GM18505 (cell line): ENCODE results near the gene AHDC1.
"Not testable (repeated sequence)": the region's sequence is repeated elsewhere in the genome, so short reads cannot be mapped to it uniquely, and the experiment has no call there.

ENCODE experiments used
- ATAC-seq: cut with Tn5 transposase; IDR thresholded peaks from one replicate; pipeline ENCODE4 v1.9.1; 2021; ENCODE audit not compliant: unreplicated experiment
- POLR2A ChIP-seq: IDR thresholded peaks from 4 replicates; pipeline ENCODE4 v1.6.1; 2011; ENCODE audit warnings: borderline replicate concordance; ENCODE audit not compliant: insufficient read depth, insufficient read length; ENCODE audit errors: extremely low read depth

The AHDC1 gene

DNA sequence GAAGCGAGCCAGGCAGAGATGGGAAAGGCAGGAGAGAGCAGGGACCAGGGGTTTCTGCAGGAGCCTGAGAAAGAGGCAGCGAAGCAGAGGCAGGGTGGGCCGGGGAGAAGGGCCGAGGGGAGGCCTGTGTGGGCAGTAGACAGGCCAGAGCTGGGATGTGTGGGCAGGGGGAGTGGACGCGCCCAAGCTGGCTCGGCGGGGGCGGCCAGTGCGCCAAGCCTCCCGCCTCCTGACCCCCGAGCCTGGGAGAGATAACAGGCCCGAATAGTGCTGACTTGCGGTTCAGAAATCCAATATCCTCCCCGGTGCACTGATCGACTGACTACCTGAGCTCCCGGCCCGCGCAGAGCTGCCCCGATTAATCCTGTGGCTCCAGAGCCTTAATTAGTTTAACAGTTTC lies 41.9 kb downstream of the AHDC1 start:
- no peak for TF ChIP-seq POLR2A
- ATAC-seq: no peak

DNA sequence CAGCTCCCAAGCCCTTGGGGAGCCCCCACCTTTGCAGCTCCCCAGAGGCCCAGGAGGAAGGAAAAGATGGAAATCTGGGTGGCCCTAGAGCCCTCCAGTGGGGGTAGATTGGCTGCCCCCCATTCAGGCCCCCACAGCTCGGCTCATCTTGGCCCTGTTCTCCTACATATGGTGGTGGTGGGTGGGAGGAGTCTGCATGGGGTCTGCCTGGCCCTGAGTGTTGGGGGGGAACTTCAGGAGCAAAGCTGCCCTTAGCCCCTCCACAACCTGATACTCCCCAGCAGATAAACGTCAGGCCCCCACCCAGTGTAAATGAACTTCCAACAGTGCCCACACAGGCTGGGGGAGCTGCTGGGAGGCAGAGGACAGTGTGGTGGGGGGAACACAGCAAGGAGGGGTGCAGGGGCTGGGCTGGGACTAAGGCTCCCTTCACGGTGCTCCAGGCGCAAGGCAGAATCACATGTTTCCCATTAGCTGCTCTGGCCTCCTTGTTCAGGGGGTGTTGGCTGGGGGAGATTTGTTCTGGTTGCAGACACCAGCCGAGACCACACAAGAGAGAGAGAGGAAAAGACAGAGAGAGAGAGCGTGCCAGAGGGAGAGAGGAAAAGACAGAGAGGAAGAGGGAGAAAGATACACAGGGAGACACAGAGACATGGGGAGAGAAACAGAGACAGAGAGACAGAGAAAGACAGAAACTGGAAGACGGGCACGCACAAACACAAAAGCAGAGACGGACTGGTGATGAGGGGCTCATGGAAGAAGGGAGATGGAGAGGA lies 42.6 kb downstream of the AHDC1 start:
- ATAC-seq: no peak
- TF ChIP-seq POLR2A: no peak

DNA sequence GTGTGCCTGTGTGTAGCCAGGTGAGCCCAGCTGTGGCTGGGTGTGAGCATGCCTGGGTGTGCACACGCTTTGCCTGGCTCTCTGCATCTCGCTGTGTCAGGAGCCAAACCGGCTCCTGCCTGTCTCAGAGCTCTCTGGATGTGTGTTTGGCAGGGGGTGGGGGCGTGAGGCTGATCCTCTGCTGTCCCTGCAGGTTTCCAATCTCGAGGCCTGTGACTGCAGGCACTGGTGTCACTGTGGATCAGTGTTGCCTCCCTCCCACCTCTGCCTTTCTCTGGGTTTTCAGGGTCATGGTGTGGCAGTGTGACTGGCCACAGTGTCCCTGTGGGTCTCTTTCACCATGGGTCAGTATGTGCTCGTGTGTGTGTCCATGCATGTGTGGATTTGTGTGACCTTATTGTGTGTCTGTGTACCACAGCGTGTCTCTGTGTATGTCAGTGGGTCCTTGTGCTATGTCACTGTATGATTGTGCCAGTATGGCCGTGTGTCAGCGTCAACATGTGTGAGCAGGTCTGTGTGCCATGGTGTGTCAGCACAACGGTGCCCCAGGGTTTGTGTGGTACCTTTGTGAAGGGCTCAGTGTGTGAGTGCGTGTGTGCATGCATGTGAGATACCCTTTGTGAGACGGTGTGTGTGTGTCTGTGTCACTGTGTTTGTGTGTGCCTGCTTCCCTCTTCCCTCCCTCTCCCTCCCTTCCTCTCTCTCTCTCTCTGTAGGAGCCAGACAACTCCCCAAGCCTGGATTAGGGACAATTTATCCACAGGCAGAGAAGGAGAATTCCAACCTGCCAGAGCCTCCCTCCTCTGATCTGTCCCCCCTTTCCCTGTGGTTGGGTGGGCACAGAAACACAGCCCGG lies 43.4 kb downstream of the AHDC1 start:
- no peak for ATAC-seq
- no peak for TF ChIP-seq POLR2A

DNA sequence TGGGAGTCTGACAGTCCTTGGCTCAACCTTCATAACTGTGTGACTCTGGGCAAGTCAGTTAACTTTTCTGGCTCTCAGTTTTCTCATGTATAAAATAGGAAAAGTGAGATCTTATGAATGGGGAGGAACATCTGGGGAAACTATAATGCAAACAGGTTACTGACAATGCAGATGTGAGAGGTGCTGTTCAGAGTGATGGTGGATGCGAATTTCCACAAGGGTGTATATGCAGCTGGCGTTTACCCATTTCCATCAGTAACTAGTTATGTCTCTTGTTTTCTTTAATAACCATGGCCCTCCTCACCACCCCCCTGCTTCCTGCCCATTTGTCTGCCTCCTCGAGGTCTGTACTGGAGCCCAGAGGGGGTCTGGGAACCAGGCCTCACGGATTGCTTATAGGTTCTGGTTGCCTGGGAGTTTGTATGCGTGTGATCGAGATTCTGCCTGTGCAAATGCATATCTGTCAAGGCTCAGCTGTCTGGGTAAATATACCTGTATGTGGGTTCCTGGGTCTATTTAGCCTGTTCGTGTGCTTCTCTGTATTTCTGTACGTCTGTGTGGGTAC lies 44.4 kb downstream of the AHDC1 start:
- no peak for TF ChIP-seq POLR2A
- no peak for ATAC-seq

DNA sequence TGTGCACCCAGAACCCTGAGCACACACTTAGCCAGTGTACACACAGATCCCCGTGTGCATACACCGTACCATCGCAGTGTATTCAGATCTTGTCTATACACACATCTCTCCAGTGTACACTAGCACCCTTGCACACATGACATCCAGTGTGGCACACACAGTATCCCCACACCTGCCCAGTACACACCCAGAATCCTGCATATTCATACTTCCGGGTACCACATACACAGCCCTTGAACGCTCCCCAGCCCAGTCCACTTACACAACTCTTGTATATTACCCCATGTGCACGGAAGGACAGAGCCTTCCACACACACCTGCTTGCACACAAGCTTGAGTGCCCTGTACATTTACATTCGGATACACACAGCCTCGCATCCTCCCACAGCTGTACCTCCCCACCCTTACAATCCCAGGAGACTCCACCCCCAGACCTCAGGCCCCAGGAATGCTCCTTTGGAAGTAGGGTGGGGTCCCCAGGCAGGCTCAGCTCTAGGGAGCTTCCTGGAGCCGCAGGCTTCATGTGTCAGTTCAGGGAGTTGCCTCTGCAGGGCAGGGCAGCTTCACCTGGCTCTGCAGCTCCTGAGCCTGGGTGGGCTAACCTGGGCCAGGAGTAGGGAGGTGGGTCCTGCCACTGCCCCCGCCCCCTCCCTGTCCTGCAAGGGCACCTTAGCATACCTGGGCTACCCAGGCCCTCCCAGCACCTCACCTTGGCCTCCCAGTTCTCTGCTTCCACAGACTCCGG lies 46.2 kb downstream of the AHDC1 start:
- no peak for ATAC-seq

DNA sequence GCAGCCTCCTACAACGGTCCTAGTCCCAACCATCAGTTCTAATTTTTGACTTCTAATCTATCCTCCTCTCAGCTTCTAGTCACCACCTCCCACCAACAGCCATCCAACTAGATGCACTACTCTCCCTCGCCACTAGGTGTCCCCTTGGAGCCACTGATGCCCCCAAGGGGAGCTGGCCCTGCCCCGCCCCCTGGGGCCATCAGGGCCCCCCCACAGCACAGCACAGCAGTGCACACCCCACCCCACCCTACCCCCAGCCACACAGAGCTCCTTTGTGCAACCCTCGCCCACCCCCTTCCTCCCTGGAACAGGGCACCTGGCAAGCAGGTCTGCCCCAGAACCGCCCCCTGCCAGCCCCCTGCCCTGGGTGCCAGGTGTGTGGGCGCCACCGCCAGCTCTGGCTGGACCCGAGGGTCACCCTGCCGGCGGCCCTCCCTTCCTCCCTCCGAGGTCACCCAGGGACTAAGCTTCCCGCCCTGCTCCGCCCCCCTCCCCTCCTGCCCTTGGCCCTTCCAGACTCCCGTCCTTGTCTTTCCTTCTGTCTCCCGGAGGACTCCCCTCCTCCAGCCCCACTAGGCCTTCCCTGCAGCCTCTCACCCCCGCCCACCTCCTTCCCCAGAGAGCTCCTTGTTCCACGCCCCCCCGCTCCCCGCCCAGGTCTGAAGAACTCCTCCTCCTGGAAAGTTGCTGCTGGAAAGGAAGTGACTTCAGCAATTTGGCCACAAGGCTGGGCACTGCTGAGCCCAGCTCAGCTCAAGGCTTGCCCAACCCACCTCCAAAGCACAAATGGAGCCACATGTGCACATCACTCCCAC lies 47.0 kb downstream of the AHDC1 start:
- no peak for TF ChIP-seq POLR2A
- ATAC-seq: no peak

More for the DNA sequence above, 46.2 kb downstream of the AHDC1 start:
- TF ChIP-seq POLR2A: no peak

DNA sequence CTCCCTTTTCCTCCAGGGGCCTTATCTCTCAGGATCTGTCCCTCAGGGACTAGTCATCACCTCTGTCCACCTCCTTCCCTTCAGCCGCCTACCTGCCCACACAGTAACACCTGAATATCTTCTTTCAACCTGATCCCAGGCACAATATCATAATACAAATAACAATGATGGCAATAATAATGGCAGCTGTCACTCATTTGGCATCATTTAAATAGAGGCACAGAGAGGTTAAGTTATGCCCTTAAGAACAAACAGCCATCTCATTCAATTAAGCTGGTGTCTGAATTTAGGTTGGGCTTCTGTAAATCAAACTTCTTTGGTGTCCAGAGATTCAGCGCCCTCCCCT lies 47.5 kb downstream of the AHDC1 start:
- TF ChIP-seq POLR2A: no peak
- ATAC-seq: no peak

DNA sequence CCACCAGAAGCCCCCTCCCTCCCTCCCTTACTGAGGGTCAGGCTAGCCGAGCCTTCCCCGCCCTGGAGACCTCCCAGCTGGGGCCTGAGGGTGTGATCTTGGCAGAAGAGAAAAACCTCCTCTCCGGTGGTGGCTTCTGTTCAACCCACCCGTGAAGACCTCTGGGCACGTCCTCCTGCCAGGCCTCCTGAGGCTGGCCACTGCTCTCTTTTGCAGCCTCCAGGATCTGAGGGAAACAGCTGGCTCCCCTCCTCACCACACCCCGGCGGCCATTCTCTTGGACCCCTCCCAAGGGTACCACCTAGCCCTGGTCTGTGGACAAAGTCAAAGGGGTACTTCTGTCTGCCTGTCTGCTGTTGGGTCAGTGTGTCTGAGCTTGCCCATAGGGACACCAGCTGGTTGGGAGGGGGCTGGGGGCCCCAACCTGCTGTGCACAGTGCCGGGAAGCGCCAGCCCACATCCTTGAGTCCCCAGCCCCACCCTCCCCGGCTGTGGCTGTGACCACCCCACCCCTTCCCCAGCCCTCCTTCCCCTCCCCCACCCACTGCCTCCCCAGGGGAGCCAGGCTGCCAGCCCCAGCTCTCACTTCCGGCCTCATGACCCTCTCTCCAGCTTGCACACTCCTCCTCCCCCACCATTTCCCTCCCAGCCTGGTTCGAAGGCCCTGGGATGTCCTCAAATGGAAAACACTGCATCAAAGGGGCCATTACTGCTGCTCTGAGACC lies 48.1 kb downstream of the AHDC1 start:
- ATAC-seq: no peak
- no peak for TF ChIP-seq POLR2A

DNA sequence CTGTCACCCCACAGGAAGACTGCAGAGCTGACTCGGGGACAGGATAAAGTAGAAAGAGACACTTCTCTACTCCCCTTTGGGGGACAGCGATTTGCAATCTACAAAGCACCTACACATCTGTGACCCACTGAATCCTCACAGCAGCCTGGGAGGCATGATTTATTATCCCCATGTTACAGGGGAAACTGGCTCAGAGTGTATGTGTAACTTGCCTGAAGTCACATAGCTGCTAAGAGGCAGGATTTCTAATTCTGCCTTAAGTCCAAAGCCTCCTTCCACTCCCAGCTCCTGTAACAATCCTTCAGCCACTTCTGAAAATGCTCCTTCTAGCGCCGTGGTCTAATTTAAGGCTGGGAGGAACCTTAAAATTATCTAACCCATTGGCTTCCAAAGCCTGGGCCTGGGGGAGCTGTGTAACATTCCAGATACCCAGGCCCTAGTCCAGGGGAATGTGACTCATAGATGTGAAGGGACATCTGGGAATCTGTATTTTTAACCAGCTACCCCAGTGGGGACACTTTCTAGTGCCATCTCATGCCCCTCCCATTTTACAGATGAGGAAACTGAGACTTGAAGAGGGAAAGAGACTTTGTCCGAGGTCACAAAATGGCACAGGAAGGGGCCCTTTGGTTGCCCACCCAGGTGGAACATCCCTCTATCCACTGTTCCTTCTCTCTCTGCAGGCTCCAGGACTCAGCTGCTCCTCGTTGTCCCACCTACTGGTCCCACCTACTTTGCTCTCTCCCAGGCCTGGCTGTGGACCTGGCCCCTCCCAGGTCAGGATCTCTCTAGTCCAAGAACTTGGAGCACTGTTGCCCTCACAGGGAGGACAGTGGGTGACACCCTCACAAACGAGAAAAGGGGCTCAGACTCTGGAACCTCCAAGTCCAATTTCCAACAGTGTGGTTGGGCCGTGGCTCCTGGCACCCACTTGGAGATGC lies 48.9 kb downstream of the AHDC1 start:
- ATAC-seq: no peak

DNA sequence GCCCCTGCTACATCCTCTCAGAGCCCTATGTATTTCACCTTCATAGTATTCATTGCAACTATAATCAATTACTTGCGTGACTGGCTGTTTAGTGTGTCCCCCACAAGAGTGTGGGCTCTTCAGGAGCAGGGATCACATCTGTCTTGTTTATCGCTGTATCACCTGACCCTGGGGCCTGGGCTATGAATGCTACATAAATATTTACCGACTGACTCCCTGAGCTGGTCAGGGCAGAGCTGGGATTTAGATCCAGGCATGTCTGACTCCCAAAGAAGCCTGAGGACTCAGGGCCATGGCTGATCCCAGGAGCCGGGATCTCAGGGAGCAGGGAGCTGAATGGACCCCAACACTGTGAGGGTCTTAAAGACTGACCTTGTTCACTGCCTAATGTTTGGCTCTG lies 49.7 kb downstream of the AHDC1 start:
- TF ChIP-seq POLR2A: no peak
- no peak for ATAC-seq

More for the DNA sequence above, 48.9 kb downstream of the AHDC1 start:
- TF ChIP-seq POLR2A: no peak

DNA sequence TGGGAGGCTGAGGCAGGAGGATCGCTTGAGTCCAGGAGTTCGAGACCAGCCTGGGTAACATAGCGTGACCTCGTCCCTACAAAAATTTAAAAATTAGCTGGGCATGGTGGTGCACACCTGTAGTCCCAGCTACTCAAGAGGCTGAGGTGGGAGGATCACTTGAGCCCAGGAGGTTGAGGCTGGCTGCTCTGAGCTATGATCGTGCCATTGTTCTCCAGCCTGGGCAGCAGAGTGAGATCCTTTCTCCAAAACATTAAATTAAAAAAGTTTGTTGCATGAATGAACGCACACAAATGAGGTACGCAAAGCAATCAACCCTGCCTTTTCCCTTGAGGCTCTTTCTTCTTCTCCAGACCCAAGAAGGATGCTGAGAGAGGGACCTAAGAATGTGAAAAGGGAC lies 50.1 kb downstream of the AHDC1 start:
- not testable (repeated sequence) for ATAC-seq
